ENCODE results near the gene REM1.
"Not testable (repeated sequence)": the region's sequence is repeated elsewhere in the genome, so short reads cannot be mapped to it uniquely, and the experiment has no call there.

The REM1 gene

GRCh38 chr20:31485450-31486339, 10.6 kb downstream of the REM1 start:
- DNase-seq (ENCODE audit: low spot score) = no peak

- no peak for DNase-seq (ENCODE audit: low spot score)
Observed at GRCh38 chr20:31488115-31488514, 13.0 kb downstream of the REM1 start.

- no peak for DNase-seq (ENCODE audit: low spot score)
Observed at GRCh38 chr20:31489152-31489551, 14.1 kb downstream of the REM1 start.

GRCh38 chr20:31490752-31491151, 15.7 kb downstream of the REM1 start:
- DNase-seq (ENCODE audit: low spot score) = no peak

GRCh38 chr20:31494131-31494530, 19.0 kb downstream of the REM1 start:
- DNase-seq (ENCODE audit: low spot score) = peak; percentile 52

- no peak for DNase-seq (ENCODE audit: low spot score)
Observed at GRCh38 chr20:31496761-31497295, 21.7 kb downstream of the REM1 start.

- DNase-seq (ENCODE audit: low spot score) = no peak
Observed at GRCh38 chr20:31497838-31498540, 22.9 kb downstream of the REM1 start.

GRCh38 chr20:31500527-31500926, 25.4 kb downstream of the REM1 start:
- no peak for DNase-seq (ENCODE audit: low spot score)

- peak; percentile 87 for DNase-seq (ENCODE audit: low spot score)
Observed at GRCh38 chr20:31502884-31503673, 28.0 kb downstream of the REM1 start.

- DNase-seq (ENCODE audit: low spot score) = no peak
Observed at GRCh38 chr20:31505903-31506302, 30.8 kb downstream of the REM1 start.

- no peak for DNase-seq (ENCODE audit: low spot score)
Observed at GRCh38 chr20:31508517-31509244, 33.6 kb downstream of the REM1 start.

- DNase-seq (ENCODE audit: low spot score) = peak; percentile 99
Observed at GRCh38 chr20:31514154-31515071, 39.3 kb downstream of the REM1 start, which contains the start of gene HM13. Gene HM13 (plus strand): TSS chr20:31514442. CDS start chr20:31514552, 110 bp downstream.

- DNase-seq (ENCODE audit: low spot score) = no peak
Observed at GRCh38 chr20:31515072-31515774, 40.1 kb downstream of the REM1 start.

- DNase-seq (ENCODE audit: low spot score) = no peak
Observed at GRCh38 chr20:31515775-31516107, 40.7 kb downstream of the REM1 start.

GRCh38 chr20:31516166-31516565, 41.1 kb downstream of the REM1 start:
- no peak for DNase-seq (ENCODE audit: low spot score)

- no peak for DNase-seq (ENCODE audit: low spot score)
Observed at GRCh38 chr20:31516651-31517050, 41.6 kb downstream of the REM1 start.

- peak; percentile 66 for DNase-seq (ENCODE audit: low spot score)
Observed at GRCh38 chr20:31517373-31517772, 42.3 kb downstream of the REM1 start.

GRCh38 chr20:31521267-31521666, 46.2 kb downstream of the REM1 start:
- not testable (repeated sequence) for DNase-seq (ENCODE audit: low spot score)

- DNase-seq (ENCODE audit: low spot score) = no peak
Observed at GRCh38 chr20:31522731-31523130, 47.6 kb downstream of the REM1 start.
